ENCODE measurements around the gene EPSTI1.

- no peak for TF ChIP-seq CTCF (IDR thresholded peaks at IDR 0.05)
- TF ChIP-seq POLR2A (IDR thresholded peaks at IDR 0.05): no peak
These were observed 11.0 kb upstream of the EPSTI1 start for GRCh38 chr13:43003010-43003409.
